Activated T-helper 2 cell treated with anti-CD3 and anti-CD28 coated beads, Interferon-gamma antibody, Interleukin-2, Interleukin-4, amounts not matched to agents 10 μg/mL and 5 μg/mL and 100 μg/mL, durations not matched to agents 14 hours and 24 hours and 36 hours (primary cell): ENCODE results near the gene GNAT1. TPM values are rescaled to one million over a fixed set of nuclear protein-coding genes. Genes with fewer than 3 reads are reported as not detected.

ENCODE experiments used
- DNase-seq: peaks from one replicate; pipeline ENCODE4 v3.0.0; 2021; ENCODE audit warnings: low spot score
- H3K27ac Mint-ChIP-seq: one replicate; pipeline ENCODE4 v1.8.0; 2021; ENCODE audit warnings: mixed read lengths
- H3K27me3 Mint-ChIP-seq: one replicate; pipeline ENCODE4 v1.8.0; 2021; ENCODE audit warnings: low read depth, mixed read lengths
- H3K36me3 Mint-ChIP-seq: one replicate; pipeline ENCODE4 v1.8.0; 2021; ENCODE audit warnings: low read depth, mixed read lengths
- H3K4me1 Mint-ChIP-seq: one replicate; pipeline ENCODE4 v1.8.0; 2021; ENCODE audit warnings: low read depth, mixed read lengths
- H3K4me3 Mint-ChIP-seq: one replicate; pipeline ENCODE4 v1.8.0; 2021; ENCODE audit warnings: low read depth, mild to moderate bottlenecking, moderate library complexity, mixed read lengths
- H3K9me3 Mint-ChIP-seq: one replicate; pipeline ENCODE4 v1.8.0; 2021; ENCODE audit warnings: mixed read lengths
- intact Hi-C: fragments of 100-400 bp; cut with micrococcal nuclease; formaldehyde crosslinking; loops from one replicate; pipeline ENCODE4 v1.15.1; 2023
- total RNA-seq: library from RNA; stranded (reverse); gene quantifications from 2 replicates; pipeline ENCODE4 v1.2.3, GENCODE V29; 2022

Gene GNAT1
- total RNA-seq, 1 donor from 2014 or later, result not detected

GRCh38 chr3:50213373-50213772, 22.0 kb downstream of the GNAT1 start:
- no peaks in the 10 kb centered on the region for H3K4me1 Mint-ChIP-seq
- DNase-seq, result no peak

GRCh38 chr3:50214824-50215223, 23.4 kb downstream of the GNAT1 start:
- H3K4me3 Mint-ChIP-seq, result no peak overlapping the region
- no peaks in the 10 kb centered on the region for H3K27me3 Mint-ChIP-seq
- H3K36me3 Mint-ChIP-seq, result no peaks in the 10 kb centered on the region
- H3K9me3 Mint-ChIP-seq, result no peaks in the 10 kb centered on the region
- DNase-seq, result no peak
- no peak overlapping the region for H3K27ac Mint-ChIP-seq
- intact Hi-C loops, result no loop called here
- H3K4me1 Mint-ChIP-seq, result no peaks in the 10 kb centered on the region

More at GRCh38 chr3:50213373-50213772, 22.0 kb downstream of the GNAT1 start:
- Mint-ChIP-seq H3K27me3 (peaks cover 4% of the 10 kb centered on the region), H3K36me3 (no peaks in the 10 kb centered on the region), H3K27ac (no peak overlapping the region), H3K9me3 (no peaks in the 10 kb centered on the region), H3K4me3 (no peak overlapping the region)
- intact Hi-C loops, result no loop called here

GRCh38 chr3:50215529-50215928, 24.1 kb downstream of the GNAT1 start:
- intact Hi-C loops, result no loop called here
- Mint-ChIP-seq H3K27me3 (no peaks in the 10 kb centered on the region), H3K9me3 (no peaks in the 10 kb centered on the region), H3K36me3 (no peaks in the 10 kb centered on the region), H3K4me3 (no peak overlapping the region), H3K4me1 (no peaks in the 10 kb centered on the region), H3K27ac (no peak overlapping the region)
- DNase-seq, result no peak

GRCh38 chr3:50217681-50218080, 26.3 kb downstream of the GNAT1 start:
- Mint-ChIP-seq H3K4me1 (no peaks in the 10 kb centered on the region), H3K36me3 (no peaks in the 10 kb centered on the region), H3K27me3 (no peaks in the 10 kb centered on the region), H3K27ac (no peak overlapping the region), H3K4me3 (no peak overlapping the region), H3K9me3 (no peaks in the 10 kb centered on the region)
- intact Hi-C loops, result no loop called here
- no peak for DNase-seq

- peaks cover 2% of the 10 kb centered on the region for H3K27me3 Mint-ChIP-seq
These were observed 27.0 kb downstream of the GNAT1 start for GRCh38 chr3:50218448-50218847.

GRCh38 chr3:50219285-50219684, 27.9 kb downstream of the GNAT1 start:
- Mint-ChIP-seq H3K9me3 (no peaks in the 10 kb centered on the region), H3K27me3 (peaks cover 5% of the 10 kb centered on the region), H3K4me1 (no peaks in the 10 kb centered on the region), H3K36me3 (no peaks in the 10 kb centered on the region), H3K4me3 (no peak overlapping the region), H3K27ac (no peak overlapping the region)
- no peak for DNase-seq
- intact Hi-C loops, result no loop called here

More at GRCh38 chr3:50218448-50218847, 27.0 kb downstream of the GNAT1 start:
- H3K4me1 Mint-ChIP-seq, result no peaks in the 10 kb centered on the region
- no peaks in the 10 kb centered on the region for H3K36me3 Mint-ChIP-seq
- H3K9me3 Mint-ChIP-seq, result no peaks in the 10 kb centered on the region
- no peak overlapping the region for H3K4me3 Mint-ChIP-seq
- H3K27ac Mint-ChIP-seq, result no peak overlapping the region
- no peak for DNase-seq
- intact Hi-C loops, result no loop called here

GRCh38 chr3:50220109-50220508, 28.7 kb downstream of the GNAT1 start:
- peaks cover 7% of the 10 kb centered on the region for H3K27me3 Mint-ChIP-seq
- H3K4me1 Mint-ChIP-seq, result no peaks in the 10 kb centered on the region
- DNase-seq, result no peak
- no peak overlapping the region for H3K27ac Mint-ChIP-seq
- H3K4me3 Mint-ChIP-seq, result no peak overlapping the region
- no peaks in the 10 kb centered on the region for H3K9me3 Mint-ChIP-seq
- intact Hi-C loops, result no loop called here
- H3K36me3 Mint-ChIP-seq, result no peaks in the 10 kb centered on the region

GRCh38 chr3:50221051-50221410, 29.6 kb downstream of the GNAT1 start:
- H3K9me3 Mint-ChIP-seq, result no peaks in the 10 kb centered on the region
- H3K27me3 Mint-ChIP-seq, result peaks cover 7% of the 10 kb centered on the region
- no peak overlapping the region for H3K4me3 Mint-ChIP-seq
- H3K36me3 Mint-ChIP-seq, result no peaks in the 10 kb centered on the region
- no peak overlapping the region for H3K27ac Mint-ChIP-seq
- intact Hi-C loops, result no loop called here
- peaks cover 5% of the 10 kb centered on the region for H3K4me1 Mint-ChIP-seq
- DNase-seq, result no peak

GRCh38 chr3:50221411-50222168, 30.2 kb downstream of the GNAT1 start:
- H3K4me3 Mint-ChIP-seq, result no peak overlapping the region
- intact Hi-C loops, result no loop called here
- H3K4me1 Mint-ChIP-seq, result peaks cover 7% of the 10 kb centered on the region
- H3K27ac Mint-ChIP-seq, result no peak overlapping the region
- H3K27me3 Mint-ChIP-seq, result peaks cover 7% of the 10 kb centered on the region
- H3K36me3 Mint-ChIP-seq, result no peaks in the 10 kb centered on the region
- no peak for DNase-seq
- H3K9me3 Mint-ChIP-seq, result no peaks in the 10 kb centered on the region

- Mint-ChIP-seq H3K27me3 (peaks cover 7% of the 10 kb centered on the region), H3K4me3 (no peak overlapping the region), H3K36me3 (no peaks in the 10 kb centered on the region), H3K27ac (no peak overlapping the region), H3K4me1 (peaks cover 10% of the 10 kb centered on the region), H3K9me3 (no peaks in the 10 kb centered on the region)
- intact Hi-C loops, result no loop called here
- no peak for DNase-seq
These were observed 30.7 kb downstream of the GNAT1 start for GRCh38 chr3:50222169-50222528.

- no peaks in the 10 kb centered on the region for H3K9me3 Mint-ChIP-seq
- no peaks in the 10 kb centered on the region for H3K36me3 Mint-ChIP-seq
- intact Hi-C loops, result no loop called here
- peaks cover 7% of the 10 kb centered on the region for H3K27me3 Mint-ChIP-seq
- DNase-seq, result no peak
- H3K4me1 Mint-ChIP-seq, result peaks cover 17% of the 10 kb centered on the region
- H3K4me3 Mint-ChIP-seq, result no peak overlapping the region
- no peak overlapping the region for H3K27ac Mint-ChIP-seq
These were observed 33.2 kb downstream of the GNAT1 start for GRCh38 chr3:50224639-50225038.

GRCh38 chr3:50226888-50227389, 35.5 kb downstream of the GNAT1 start:
- Mint-ChIP-seq H3K27ac (peak overlapping the region; percentile 87), H3K4me3 (peak overlapping the region; percentile 89), H3K4me1 (peaks cover 17% of the 10 kb centered on the region), H3K27me3 (peaks cover 7% of the 10 kb centered on the region), H3K9me3 (no peaks in the 10 kb centered on the region), H3K36me3 (peaks cover 2% of the 10 kb centered on the region)
- intact Hi-C loops, result loop anchor here (1.0 kb wide), 6 partner anchors 11 to 106 kb away; no protein-coding TSS in a partner anchor
- DNase-seq, result no peak

GRCh38 chr3:50227390-50228183, 36.2 kb downstream of the GNAT1 start:
- Mint-ChIP-seq H3K4me3 (peak overlapping the region; percentile 89), H3K27ac (peak overlapping the region; percentile 78), H3K4me1 (peaks cover 17% of the 10 kb centered on the region), H3K9me3 (no peaks in the 10 kb centered on the region), H3K36me3 (peaks cover 2% of the 10 kb centered on the region), H3K27me3 (peaks cover 7% of the 10 kb centered on the region)
- intact Hi-C loops, result loop anchor here (1.0 kb wide), 4 partner anchors 11 to 46 kb away; no protein-coding TSS in a partner anchor
- peak; percentile 90 for DNase-seq
